Stimulated activated CD8-positive, alpha-beta memory T cell treated with anti-CD3 and anti-CD28 coated beads, Interleukin-2, amount 100 ng/mL, for 48 hours (primary cell): ENCODE measurements around the gene KIF25.

Experiments used
- DNase-seq, 2 donors: peaks; one replicate each; pipeline ENCODE4 v3.0.0-alpha.2; 2020; ENCODE audit warnings: low read depth in 2 of 2

The KIF25 gene

DNA sequence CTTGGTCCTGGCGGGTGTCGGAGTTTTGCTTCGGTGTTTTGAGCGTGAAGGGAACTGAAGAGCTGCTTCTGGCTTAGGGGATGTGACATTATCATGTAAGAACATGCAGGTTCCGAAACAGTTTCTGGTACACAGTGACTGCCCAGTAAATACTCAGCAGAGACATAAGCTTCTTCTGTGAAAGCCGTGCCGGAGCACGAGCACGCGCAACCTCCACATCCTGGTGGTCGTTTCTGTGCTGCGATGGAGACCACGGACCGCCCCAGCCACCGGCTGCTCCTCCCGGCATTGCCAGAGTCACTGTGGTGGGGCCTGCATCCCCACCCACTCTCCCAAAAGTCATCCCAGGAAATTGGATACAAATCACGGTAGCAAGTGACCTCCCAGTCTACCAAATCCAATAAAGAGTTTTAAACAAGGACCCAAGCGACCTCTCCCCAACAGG is 18.7 kb downstream of the KIF25 start:
- DNase-seq: no peak

DNA sequence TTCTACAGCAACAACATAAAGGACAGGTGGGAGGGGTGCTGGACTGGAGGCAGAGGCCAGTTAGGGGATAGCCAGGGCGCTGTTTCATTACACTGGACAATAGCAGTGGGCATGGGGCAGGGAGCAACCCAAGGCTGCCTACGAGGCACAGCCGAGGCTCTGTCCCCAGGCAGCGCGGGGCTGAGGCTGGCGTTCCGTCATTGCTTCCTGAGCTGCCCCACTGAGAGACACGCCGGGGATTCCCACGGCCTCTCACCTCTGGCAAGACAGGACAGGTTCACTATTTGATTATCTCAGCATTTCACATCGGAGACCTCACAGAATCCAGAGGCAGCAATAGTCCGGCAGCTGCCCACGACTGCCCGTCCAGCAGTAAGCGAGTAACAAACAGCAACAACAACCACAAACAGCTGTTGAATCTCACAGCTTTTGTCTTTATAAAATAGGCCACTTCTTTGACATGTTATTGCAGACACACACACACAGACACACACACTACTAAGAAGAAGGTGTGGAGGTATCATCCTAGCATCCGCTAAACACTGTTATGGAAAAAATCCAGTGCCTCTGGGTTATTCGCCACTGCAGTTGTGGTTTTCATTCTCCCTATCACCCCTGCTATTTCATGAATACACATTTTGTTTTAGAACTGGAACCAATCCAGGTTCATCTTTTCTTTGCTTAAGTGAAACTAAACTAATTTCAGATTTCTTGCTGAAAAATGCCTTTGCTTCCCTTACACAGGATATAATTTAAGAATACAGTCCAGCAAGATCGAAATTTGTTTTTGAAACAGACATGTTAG is 19.5 kb downstream of the KIF25 start:
- DNase-seq: no peak

DNA sequence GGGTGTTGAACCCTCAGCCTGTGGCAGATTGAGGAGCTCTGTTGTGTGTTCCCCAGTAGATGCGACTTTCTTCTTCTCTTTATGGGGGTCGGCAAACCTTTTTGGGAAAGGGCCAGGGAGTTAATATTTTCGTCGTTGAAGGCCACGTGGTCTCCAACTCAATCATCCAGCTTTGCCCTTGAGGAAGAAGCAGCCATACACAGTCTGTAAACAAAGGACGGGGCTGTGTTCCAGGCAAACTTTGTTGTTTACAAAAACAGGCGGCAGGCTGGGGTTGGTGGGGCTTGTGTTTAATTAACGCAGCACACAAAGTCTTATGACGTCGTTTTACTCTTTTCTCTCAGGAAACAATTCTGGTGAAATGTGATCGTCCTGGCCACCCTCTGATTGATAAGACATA is 20.2 kb downstream of the KIF25 start:
- DNase-seq: no peak

DNA sequence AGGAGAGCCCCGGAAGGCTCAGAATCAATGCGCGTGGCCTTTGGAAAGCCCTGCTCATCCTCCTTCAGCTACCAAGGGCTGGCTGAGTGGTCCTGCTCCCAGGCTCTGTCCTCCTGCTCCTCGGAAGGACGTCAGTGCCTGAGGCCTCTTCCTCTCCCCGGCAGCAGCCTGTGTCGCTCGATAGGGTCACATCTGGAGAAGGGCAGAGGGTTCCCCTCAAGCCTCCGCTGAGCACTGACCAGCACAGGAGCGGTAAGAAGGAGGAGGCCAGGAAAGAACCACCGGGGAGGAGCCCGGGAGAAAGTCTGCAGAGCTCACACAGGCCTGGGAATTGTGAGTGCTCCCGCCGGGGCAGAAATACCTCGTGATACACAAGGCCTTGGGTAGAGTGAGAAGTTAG is 21.2 kb downstream of the KIF25 start:
- DNase-seq: no peak

DNA sequence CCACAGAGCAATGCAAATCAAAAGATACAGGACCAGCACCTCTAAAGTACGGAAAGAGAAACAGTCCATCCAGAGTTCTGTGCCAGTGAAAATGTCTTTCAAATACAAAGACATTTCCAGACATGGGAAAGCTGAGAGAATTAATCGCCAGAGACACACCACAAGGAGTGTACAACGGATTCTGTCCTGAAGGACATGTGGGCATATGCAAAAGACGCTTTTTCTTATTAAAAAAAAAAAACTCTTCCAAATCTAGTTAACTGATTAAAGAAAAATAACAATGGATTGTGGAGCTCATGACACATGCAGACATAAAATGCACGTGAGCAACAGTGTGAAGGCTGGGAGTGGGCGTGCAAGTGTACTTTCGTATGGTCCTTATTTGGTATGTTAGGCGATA is 22.8 kb downstream of the KIF25 start:
- no peak for DNase-seq

DNA sequence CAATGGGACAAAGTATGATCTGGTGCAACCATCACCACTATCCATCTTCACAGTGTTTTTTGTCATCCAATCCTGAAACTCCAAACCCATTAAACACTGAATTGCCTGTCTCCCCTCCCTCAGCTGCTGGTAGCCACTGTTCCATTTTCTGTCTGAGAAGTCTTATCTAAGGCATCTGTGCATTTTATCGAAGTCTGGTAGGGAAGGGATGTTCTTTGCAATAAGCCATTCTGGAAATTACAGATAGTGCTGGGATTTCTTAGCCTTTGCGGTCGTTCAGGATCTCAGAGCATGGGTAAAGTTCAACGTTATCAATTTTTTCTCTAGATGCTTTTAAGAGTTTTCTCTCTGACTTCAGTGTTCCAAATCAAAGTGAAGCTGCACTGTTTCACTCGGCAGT is 24.1 kb downstream of the KIF25 start:
- no peak for DNase-seq

DNA sequence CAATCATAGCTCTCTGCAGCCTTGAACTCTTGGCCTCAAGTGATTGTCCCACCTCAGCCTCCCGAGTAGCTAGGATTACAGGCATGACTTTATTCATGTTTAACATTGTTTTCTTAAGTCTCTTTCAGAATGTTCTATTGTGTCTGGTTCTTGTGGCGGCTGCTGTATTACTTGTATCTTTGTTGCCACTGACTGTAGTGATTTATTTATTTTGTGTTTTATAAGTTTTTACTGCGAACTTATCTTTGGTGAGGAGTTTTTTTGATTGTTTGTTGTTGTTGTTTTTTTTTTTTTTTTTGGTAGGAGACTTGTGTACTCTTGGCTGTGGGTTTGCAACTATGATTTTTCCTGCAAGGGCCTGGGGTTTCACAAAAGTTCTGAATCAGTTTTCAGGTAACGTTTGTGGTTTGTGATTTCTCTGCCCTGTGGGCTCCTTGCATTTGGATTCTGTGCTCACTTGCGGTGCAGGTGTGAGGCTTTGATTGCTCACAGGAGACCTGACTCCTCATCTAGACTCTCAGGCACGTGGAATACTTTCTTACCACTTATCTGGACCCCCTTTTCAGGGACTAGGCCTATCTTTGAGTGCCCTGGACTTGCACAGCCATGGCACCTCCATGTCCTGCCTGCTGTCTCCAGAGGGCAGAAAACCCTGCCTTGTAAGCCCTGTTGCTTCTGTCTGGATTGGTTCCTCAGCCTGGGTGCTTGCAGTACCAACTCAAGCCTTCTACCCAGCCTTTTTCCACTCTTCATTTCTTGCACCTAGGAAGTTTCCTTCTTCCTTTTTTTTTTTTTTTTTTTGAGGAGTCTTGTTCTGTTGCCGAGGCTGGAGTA is 25.2 kb downstream of the KIF25 start:
- DNase-seq: no peak

DNA sequence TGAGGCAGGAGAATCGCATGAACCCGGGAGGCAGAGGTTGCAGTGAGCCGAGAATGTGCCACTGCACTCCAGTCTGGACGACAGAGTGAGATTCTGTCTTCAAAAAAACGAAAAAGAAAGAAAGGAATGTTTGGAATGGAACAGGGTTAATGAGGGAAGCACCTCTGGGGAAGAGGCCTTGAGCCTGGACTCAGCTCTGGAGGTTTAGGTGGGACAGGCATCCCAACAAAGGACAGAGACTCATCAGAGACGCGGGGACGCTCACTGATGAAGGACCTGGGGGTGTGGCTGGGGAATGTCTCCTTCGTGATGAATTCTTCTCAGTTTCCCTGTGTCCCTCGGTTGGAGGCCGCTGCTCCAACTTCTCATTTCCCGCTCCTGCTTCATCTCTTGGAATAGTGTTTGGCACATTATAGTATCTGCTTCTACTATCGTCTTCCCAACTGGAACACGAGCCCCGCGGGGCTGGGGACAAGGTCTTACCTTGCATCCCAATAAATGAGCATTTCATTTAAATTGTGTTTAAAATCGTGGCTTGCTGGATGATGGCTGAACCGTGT is 27.6 kb downstream of the KIF25 start:
- DNase-seq: no peak

DNA sequence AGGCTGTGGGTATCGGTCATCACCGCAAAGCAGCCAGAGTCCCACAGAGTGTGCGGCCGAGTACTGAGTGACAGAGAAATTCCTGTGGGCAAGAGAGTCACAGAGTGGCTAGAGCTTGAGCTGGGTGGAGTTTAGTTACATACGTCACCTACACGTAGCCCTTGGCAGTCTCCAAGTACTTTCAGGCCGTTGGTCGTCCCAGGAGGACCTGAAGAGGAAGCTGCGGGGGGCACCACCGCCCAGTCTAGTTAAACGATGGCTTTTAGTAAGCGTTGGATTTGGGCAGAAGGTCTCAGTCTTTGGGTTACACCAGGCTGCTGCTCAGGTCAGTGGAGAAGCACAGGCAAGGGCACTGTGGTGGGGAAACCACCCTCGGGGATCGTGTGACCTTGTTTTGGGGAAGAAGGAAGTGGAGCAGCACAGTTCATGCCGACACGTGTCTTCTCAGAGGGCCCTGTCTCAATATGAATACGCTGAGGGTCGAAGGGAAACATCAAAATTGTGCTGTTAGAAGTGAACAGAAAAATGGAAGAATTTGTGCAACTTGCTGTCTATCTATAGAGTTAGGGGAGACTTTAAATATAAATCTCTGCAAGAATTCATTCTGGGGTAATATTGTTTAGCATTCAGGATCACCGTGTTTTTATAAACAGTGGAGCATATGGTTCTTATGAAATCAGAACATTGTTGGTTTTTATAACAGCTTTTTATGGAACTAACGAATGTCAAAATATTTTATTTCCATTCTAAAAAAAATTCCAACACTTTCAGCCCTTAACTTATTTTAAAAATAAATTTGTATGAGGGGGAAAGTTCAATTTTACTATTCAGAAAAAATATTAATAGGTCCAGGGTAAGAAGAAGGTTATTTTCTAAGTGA is 28.6 kb downstream of the KIF25 start:
- DNase-seq: no peak

DNA sequence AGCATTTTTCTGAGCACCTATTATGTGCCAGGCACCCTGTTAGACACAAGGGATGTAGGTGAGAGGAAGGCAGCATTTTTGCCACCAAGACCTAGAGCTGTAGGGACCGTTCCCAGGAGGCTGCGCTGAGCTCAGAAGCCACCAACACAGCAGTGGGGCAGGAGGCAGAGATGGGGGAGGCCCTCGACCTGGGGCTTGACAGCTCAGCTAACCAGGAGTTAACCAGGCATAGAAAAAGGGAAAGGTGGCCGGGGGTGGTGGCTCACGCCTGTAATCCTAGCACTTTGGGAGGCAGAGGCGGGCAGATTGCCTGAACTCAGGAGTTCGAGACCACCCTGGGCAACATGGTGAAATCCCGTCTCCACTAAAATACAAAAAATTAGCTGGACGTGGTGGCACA is 29.5 kb downstream of the KIF25 start:
- DNase-seq: no peak

DNA sequence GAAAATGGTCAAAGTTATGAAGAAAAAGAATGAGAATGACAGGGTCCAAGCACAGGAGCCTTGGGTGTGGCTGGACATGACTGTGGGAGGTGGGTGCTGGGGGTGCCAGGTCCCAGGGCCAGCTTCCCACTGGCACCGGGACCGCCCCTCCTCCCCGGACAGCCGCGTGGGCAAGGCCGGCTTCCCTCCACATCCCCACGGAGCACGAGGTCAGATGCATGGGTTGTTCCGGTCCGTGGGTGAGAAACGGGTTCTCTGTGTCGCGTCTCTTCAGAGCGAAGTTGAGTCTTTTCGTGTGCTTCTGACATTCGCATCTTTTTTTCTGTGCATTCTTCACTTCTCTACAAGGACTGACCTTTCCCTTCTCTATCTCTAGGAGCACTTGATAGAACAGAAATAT is 30.1 kb downstream of the KIF25 start:
- no peak for DNase-seq

DNA sequence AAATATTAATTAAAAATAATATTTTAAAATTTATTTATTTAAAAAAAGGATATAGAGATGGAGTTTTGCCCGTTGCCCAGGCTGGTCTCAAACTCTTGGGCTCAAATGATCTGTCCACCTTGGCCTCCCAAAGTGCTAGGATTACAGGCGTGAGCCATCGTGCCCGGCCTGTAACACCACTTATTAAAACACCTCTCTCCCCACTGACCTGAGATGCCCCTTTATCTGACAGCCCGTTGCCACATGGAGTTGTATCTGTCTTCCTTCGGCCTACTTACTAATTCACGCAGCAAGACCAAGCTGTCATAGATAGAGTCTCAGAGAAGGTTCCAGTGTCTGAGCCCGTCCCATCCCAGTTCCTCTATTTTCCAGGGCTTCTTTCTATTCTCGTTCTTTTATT is 30.7 kb downstream of the KIF25 start:
- no peak for DNase-seq

DNA sequence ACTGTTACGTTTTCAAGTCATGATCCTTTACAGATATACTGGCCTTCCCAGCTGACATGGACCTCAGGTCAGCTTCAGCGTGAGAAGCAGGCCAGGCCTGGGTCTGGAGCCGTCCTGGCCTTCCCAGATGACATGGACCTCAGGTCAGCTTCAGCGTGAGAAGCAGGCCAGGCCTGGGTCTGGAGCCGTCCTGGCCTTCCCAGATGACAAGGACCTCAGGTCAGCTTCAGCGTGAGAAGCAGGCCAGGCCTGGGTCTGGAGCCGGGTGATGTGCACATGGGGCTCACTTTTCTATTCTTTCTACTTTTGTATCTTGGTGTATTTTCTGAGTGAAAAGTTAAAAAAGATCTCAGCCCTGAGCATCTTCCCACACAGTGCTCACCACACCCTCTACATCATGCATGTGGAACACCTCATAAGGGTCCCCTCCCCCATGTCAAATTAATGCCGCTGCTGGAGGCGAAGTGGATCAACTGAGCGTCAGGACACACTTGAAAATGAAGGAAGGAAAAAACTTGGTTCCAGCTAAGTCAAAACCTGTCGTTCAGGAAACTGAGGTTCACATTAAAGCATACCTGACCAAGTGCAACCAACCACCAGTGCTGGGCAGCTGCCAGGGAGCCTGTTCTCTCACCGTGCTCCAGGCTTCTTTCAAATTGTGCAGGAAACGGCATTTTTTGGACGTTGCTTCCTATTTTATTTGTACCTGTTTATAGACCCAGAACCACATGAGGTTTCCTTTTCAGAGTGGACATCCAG is 32.2 kb downstream of the KIF25 start:
- DNase-seq: no peak

DNA sequence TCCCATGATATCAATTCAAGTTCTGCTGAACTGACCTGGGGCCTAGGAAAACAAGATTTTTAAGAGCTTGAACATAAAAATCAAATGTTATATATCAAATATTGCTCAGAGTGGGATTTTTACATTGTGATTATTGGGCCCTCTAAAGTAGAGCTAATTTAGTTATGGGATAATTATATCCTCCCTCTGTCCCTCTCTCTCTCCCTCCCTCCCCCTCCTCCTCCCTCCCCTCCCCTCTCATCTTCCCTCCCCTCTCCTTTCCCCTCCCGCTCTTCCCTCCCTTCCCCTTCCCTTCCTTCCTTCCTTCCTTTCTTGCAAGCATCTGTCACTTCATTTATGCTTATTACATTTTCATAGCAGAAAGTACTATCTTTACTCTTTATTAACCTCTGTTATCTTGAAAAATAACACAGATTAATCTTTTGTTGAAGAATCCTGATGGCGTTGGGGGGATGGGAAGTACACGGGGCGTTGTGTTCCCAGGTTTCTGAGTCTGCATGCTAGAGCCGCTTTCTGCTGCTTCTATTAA is 32.8 kb downstream of the KIF25 start:
- no peak for DNase-seq

DNA sequence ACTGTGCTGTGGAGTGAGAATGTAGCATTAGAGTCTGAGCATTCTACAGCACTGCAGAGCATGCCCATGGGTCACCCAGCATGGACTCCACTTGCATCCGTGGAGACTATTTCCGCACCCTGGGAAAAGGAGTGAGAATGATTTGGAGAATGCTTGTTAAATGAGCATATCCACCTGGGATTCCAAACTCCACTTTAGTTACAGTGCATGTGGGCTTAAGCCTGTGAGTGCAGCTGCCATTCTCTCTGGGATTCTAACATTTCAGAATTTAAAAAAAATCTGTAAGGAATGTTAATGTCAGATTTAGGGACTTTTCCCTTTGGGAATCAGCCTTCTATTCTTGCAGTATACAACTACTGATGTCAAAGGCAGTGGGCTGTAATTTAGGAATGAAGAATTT is 33.4 kb downstream of the KIF25 start:
- no peak for DNase-seq

DNA sequence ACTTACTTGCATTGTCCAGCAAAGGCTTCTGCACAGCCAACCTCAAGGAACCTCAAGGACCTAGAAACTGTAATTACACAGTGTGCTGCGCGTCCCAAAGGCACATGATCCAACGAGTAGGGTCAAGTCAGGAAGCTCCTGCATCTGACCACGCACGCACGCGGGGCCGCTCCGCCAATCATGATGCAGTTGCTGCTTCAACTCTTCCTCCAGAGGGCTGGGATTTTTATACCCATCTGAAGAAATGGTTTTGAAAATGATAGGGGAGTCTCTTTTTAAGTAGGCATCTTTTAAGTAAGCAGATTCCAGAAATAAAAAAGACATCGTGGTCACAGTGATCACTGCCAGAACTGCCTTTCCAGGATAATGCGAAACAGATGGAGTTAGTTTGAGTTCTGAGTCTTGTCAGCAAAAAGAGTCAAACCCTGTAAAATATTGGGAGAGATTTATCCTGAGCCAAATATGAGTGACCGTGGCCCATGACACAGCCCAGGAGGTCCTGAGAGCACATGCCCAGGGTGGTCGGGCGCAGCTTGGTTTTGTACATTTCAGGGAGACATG is 34.0 kb downstream of the KIF25 start:
- no peak for DNase-seq

DNA sequence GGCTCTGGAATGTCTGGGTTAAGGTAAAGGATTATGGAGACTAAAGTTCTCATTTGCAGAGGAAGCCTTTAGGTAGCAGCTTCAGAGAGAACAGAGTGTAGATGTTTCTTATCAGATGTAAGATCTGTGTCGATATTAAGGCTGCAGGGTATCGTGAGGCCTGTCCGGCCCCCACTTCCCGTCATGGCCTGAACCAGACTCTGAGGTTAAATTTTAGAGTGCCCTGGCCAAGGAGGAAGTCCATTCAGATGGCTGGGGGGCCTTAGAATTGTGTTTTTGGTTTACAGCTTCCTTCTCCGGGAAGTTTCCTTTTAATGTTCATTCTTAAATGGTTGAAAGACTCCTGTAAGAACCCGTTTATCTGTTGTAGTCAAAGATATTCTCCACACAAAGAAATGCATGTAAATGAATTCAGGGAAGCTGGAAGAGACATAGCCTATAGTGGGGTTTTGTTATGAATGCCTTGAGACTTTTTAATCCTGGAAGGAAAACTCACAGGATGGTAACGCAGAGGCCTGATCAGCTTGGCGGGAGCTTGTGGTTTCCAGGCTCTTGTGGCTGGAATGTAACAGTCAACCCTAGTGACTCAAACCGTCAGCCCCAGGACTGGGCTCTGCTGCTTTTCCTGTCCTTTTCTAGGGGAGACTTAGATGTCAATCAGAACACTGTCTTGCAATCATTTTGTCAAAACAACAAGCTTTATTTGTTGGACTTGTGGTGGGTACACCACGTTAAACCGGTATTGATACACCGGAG is 34.7 kb downstream of the KIF25 start:
- DNase-seq: no peak

DNA sequence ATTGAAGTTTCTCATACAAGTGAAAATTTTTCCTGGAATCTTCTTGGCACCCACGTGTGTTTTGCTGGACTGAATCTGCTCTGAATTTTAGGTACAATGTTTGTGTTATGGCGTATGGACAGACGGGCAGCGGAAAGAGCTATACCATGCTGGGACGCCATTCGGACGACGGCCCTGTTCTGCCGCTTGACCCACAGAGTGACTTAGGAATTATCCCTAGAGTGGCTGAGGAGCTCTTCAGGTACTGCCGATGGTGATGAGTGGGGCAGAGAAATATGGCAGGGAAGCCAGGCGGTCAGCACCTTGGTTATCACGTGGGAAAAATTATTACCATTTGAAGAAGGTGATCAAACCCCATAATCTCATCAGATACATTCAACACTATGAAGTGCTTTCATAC is 36.3 kb downstream of the KIF25 start:
- DNase-seq: no peak

DNA sequence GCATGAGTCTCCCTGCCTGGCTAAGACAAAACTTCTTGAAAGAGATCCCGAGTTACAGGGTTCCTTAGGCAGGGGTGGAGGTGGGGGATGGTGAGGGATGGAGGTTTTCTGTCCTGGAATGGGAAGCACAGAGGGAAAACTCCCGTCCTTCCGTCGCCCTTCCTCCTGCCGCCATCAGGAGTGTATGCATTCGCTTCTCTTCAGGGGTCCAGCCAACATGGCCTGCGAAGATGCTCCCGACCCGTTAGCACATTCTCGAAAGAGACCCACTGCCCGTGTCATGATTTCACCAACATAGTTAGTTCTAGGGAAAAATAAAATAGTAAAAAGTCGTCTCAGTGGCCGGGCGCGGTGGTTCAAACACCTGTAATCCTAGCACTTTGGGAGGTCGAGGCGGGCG is 37.1 kb downstream of the KIF25 start:
- no peak for DNase-seq
